ENCODE data around the gene IER5. TPM values are rescaled to one million over a fixed set of nuclear protein-coding genes. Genes with fewer than 3 reads are reported as not detected.
A peak's percentile ranks its signal among the peaks of the same experiment; 100 is the strongest.

Gene IER5
- total and polyA plus RNA-seq, 2 of the 13 experiments (the other 11 are each of a cell fraction or from before 2014, with no cell fraction given), result 2.5 to 3.5 TPM

DNA sequence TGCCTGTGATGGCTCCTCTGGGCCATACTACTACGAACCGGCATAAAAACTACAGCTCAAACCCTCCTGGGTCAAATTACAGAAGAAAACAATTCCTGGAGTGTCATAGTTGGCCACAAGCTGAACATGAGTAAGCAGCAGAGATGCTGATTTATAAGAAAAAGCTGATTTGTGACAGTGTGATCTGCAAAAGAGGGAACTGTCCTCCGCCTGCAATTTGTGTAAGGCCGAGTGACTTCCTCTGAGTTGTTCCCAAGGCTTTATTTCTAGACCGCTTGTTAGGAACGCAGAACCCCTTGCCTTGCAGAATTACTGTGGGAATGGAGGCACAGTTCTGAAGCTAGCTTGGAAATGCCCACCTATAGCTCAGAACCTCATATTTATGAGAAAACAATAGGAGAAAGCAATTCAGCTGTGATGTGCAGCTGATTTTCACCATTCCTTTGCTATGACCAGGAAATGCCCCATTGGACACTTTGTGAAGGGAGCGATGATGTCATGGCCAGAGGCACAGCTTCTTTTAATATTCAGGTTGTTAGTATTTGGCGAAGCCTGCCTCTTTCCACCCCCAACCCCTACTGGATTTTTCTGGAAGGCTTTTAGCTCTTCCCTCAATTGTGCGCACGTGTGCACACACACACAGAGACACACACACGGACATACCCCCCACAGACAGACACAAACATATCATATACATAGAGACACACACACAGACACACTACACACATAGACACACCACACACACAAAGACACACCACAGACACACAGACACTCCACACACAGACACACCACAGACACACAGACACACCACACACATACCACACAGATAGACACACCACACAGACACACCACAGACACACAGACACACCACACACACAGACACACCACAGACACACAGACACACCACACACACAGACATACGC, 47.6 kb downstream of the IER5 start:
- peaks cover 63% of the 10 kb centered on the region for H3K4me1 ChIP-seq (ENCODE audit: insufficient read depth, low read length)
- in situ Hi-C loops (cut with HindIII; ENCODE audit: extremely low pct_ligation_motif_present, low pct_unique_long_range_greater_than_20kb), result loop anchor here (25.0 kb wide), 1 partner anchor 624 kb away; the partner anchor contains the start of gene ACBD6

More for the DNA sequence above, 47.6 kb downstream of the IER5 start:
- H3K9ac ChIP-seq (ENCODE audit: insufficient read depth, low read depth, low read length), result no peak overlapping the region
- DNase-seq (ENCODE audit: low spot score), result no peak
- H3K4me3 ChIP-seq (replicated peaks in 1 of 3; ENCODE audit: insufficient read depth in 1 of 3, low read depth in 2 of 3, low read length in 3 of 3), result no peak overlapping the region
- no peaks in the 10 kb centered on the region for H4K20me1 ChIP-seq (ENCODE audit: insufficient read depth, low read length)
- H2AFZ ChIP-seq (ENCODE audit: low read length), result no peak overlapping the region
- H3K4me2 ChIP-seq (ENCODE audit: low read depth, low read length), result no peak overlapping the region
- POLR2A ChIA-PET, result interaction anchor here (1.2 to 2.5 kb wide), 5 partner anchors 9 to 47 kb away, joined by 3 to 6 read pairs (median 5); partner anchors contain the start of gene IER5
- TF ChIP-seq, protein P1, sequence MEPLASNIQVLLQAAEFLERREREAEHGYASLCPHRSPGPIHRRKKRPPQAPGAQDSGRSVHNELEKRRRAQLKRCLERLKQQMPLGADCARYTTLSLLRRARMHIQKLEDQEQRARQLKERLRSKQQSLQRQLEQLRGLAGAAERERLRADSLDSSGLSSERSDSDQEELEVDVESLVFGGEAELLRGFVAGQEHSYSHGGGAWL (CRISPR knock-in tag; IDR thresholded peaks at IDR 0.05), result no peak
- TF ChIP-seq, protein P2, sequence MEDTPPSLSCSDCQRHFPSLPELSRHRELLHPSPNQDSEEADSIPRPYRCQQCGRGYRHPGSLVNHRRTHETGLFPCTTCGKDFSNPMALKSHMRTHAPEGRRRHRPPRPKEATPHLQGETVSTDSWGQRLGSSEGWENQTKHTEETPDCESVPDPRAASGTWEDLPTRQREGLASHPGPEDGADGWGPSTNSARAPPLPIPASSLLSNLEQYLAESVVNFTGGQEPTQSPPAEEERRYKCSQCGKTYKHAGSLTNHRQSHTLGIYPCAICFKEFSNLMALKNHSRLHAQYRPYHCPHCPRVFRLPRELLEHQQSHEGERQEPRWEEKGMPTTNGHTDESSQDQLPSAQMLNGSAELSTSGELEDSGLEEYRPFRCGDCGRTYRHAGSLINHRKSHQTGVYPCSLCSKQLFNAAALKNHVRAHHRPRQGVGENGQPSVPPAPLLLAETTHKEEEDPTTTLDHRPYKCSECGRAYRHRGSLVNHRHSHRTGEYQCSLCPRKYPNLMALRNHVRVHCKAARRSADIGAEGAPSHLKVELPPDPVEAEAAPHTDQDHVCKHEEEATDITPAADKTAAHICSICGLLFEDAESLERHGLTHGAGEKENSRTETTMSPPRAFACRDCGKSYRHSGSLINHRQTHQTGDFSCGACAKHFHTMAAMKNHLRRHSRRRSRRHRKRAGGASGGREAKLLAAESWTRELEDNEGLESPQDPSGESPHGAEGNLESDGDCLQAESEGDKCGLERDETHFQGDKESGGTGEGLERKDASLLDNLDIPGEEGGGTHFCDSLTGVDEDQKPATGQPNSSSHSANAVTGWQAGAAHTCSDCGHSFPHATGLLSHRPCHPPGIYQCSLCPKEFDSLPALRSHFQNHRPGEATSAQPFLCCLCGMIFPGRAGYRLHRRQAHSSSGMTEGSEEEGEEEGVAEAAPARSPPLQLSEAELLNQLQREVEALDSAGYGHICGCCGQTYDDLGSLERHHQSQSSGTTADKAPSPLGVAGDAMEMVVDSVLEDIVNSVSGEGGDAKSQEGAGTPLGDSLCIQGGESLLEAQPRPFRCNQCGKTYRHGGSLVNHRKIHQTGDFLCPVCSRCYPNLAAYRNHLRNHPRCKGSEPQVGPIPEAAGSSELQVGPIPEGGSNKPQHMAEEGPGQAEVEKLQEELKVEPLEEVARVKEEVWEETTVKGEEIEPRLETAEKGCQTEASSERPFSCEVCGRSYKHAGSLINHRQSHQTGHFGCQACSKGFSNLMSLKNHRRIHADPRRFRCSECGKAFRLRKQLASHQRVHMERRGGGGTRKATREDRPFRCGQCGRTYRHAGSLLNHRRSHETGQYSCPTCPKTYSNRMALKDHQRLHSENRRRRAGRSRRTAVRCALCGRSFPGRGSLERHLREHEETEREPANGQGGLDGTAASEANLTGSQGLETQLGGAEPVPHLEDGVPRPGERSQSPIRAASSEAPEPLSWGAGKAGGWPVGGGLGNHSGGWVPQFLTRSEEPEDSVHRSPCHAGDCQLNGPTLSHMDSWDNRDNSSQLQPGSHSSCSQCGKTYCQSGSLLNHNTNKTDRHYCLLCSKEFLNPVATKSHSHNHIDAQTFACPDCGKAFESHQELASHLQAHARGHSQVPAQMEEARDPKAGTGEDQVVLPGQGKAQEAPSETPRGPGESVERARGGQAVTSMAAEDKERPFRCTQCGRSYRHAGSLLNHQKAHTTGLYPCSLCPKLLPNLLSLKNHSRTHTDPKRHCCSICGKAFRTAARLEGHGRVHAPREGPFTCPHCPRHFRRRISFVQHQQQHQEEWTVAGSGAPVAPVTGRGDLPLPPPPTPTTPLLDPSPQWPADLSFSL (CRISPR knock-in tag; IDR thresholded peaks at IDR 0.05), result peak; percentile 83; the same call in 1 of the 2 replicates
- TF ChIP-seq SMARCE1 (IDR thresholded peaks at IDR 0.05; ENCODE audit: borderline replicate concordance) (no peak), ATF7 (IDR thresholded peaks at IDR 0.05) (peak; percentile 70), ATF7 (CRISPR knock-in tag; IDR thresholded peaks at IDR 0.05) (no peak), CHD2 (IDR thresholded peaks at IDR 0.05; ENCODE audit: low read depth, low read length) (no peak)
- intact Hi-C loops (cut with micrococcal nuclease; ENCODE audit: unreplicated experiment), result no loop called here
- no TSS peak for BruUV-seq (replicated peaks)
- CTCF ChIA-PET (ENCODE audit: low intra/inter-chr PET ratio, low total read pairs), result no interaction called here
- FAIRE-seq, result peak; percentile 69
- peaks cover 0 to 5% of the 10 kb centered on the region in 2 experiments; a peak in 1 of 5 replicates for H3K27me3 ChIP-seq (ENCODE audit: control insufficient read depth in 1 of 2, insufficient read depth in 2 of 2, low read length in 2 of 2)
- H3K79me2 ChIP-seq (ENCODE audit: insufficient read depth, low read length), result no peaks in the 10 kb centered on the region
- no peaks in the 10 kb centered on the region for H3K36me3 ChIP-seq (replicated peaks in 1 of 2; ENCODE audit: control insufficient read depth in 1 of 2, insufficient read depth in 2 of 2, low read length in 2 of 2)
- ATAC-seq, result no peak
- H3K9me3 ChIP-seq (ENCODE audit: low read length), result no peaks in the 10 kb centered on the region
- no peak overlapping the region for H3K27ac ChIP-seq (ENCODE audit: extremely low read length, insufficient read depth, low read length)
- WGBS (ENCODE audit: low lambda C conversion rate), result 97% methylated on average over 12 of the region's 12 CpGs
